ENCODE data around the gene EFCAB3. TPM values are rescaled to one million over a fixed set of nuclear protein-coding genes. Genes with fewer than 3 reads are reported as not detected.
A peak's percentile ranks its signal among the peaks of the same experiment; 100 is the strongest.
"Not testable (repeated sequence)": the region's sequence is repeated elsewhere in the genome, so short reads cannot be mapped to it uniquely, and the experiment has no call there.

The EFCAB3 gene
- polyA plus RNA-seq, 2 of the 4 experiments (the other 2 are of a cell fraction): not detected

DNA sequence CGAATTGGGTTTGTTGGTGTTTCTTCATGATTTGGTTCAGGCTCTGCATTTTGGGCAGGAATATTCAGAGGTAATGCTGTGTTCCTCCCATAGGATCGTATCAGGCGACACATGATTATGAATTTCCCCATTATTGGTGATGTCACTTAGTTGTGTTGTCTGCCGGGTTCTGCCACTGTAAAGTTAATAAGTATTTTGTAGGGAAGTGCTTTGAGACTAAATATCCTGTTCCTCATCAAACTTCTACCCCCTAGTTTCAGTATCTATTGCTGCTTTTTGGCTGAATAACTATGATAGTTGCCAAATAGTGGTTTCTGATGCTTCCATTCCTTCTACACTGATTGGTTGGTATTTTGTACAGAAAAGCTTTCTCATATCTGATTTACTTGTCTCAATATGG, 71.8 kb downstream of the EFCAB3 start:
- DNase-seq (ENCODE audit: low read depth in 1 of 2, low spot score in 1 of 2); H3K4me1 ChIP-seq; H3K4me2 ChIP-seq; POLR2A ChIA-PET; ATAC-seq; H3K27ac ChIP-seq; FAIRE-seq; H3K4me3 ChIP-seq; H3K9me3 ChIP-seq; CTCF ChIA-PET: not testable (repeated sequence)
- WGBS (ENCODE audit: missing lambda C conversion rate): 78% methylated on average over 4 of the region's 4 CpGs

GRCh38 chr17:62453041-62453440, 72.7 kb downstream of the EFCAB3 start:
- WGBS (ENCODE audit: missing lambda C conversion rate): 62% methylated on average over 5 of the region's 5 CpGs

GRCh38 chr17:62453656-62454055, 73.3 kb downstream of the EFCAB3 start:
- 74% methylated on average over 4 of the region's 4 CpGs for WGBS (ENCODE audit: missing lambda C conversion rate)
- POLR2A ChIA-PET; DNase-seq (ENCODE audit: low read depth in 1 of 2, low spot score in 1 of 2); H3K4me3 ChIP-seq; CTCF ChIA-PET; H3K4me1 ChIP-seq; FAIRE-seq; H3K27ac ChIP-seq; H3K4me2 ChIP-seq; H3K9me3 ChIP-seq: not testable (repeated sequence)
- ATAC-seq: peak in 1 of 2 experiments; percentile 26; a peak in 1 of 6 replicates

More at GRCh38 chr17:62453041-62453440, 72.7 kb downstream of the EFCAB3 start:
- H3K27ac ChIP-seq; H3K4me3 ChIP-seq; H3K9me3 ChIP-seq; ATAC-seq; DNase-seq (ENCODE audit: low read depth in 1 of 2, low spot score in 1 of 2); POLR2A ChIA-PET; H3K4me1 ChIP-seq; CTCF ChIA-PET; FAIRE-seq; H3K4me2 ChIP-seq: not testable (repeated sequence)

DNA sequence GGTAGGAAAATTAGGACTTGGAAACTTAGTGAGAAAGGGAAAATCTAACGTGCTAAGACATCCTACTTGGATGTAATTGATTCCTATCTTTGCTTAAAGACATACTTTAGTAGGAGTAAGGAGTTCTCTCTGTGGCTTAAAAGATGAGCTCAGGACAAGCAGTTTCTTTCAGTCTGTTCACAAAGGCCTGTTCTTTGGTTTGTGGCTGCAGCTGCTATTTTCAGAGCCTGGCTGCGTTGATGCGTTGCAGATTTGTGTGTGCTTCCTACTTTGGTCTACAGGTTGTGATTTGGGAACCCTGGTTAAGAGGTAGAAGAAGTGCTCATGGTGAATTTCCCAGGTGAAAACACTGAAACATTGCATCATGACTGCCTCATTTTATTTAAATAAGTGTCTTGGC, 73.8 kb downstream of the EFCAB3 start:
- CTCF ChIA-PET, FAIRE-seq: not testable (repeated sequence)

DNA sequence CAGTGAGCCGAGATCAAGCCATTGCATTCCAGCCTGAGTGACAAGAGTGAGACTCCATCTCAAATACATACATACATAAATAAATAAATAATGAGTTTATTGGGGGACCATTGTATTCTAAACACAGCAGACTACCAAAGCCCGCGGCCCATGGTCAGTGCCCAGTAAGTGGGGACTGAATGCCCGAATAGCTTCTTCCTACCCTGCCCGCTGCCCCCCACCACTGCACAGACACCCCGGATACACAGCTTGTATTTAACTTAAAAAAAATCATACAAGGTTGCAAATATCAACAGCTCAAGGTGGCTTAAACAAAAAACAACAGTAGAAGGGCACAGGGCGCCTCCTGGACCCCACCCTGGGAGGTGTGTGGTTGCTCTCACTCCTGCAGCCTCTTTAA, 75.7 kb downstream of the EFCAB3 start:
- no peak for FAIRE-seq

More for the DNA sequence above, 73.8 kb downstream of the EFCAB3 start:
- ATAC-seq; H3K4me1 ChIP-seq; POLR2A ChIA-PET; DNase-seq (ENCODE audit: low read depth in 1 of 2, low spot score in 1 of 2); H3K9me3 ChIP-seq; H3K4me2 ChIP-seq; H3K27ac ChIP-seq; H3K4me3 ChIP-seq: not testable (repeated sequence)
- WGBS (ENCODE audit: missing lambda C conversion rate): 73% methylated on average over 3 of the region's 3 CpGs

DNA sequence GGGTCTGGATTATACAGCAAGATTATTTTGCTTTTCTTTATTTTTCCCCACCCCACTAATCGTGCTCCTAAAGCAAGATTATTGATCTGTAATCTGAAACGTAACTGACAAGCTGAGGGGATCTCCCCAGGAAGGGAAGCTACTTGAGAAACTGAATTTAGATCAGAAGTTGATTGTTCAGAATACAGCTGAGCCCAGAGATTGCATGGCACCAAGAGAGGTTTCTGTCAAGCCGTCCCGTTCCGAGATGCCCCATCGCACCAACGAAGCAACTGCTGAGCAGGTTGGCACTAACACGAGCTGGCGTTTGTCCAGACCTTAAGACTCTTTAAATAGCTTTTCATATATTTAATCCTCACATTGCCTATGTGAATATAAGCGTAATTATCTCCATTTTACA, 78.1 kb downstream of the EFCAB3 start:
- not testable (repeated sequence) for H3K4me3 ChIP-seq; H3K9me3 ChIP-seq; H3K4me1 ChIP-seq; H3K27ac ChIP-seq; H3K4me2 ChIP-seq; ATAC-seq; DNase-seq (ENCODE audit: low read depth in 1 of 2, low spot score in 1 of 2); FAIRE-seq
- WGBS (ENCODE audit: missing lambda C conversion rate): 75% methylated on average over 10 of the region's 10 CpGs
- ChIA-PET CTCF (interaction anchor here (1.2 kb wide), 1 partner anchor 36 kb away, joined by 3 read pairs; no protein-coding TSS in a partner anchor), POLR2A (interaction anchor here (0.6 kb wide), 1 partner anchor 11 kb away, joined by 3 read pairs; no protein-coding TSS in a partner anchor)

More for the DNA sequence above, 75.7 kb downstream of the EFCAB3 start:
- Histone ChIP-seq H3K27ac (no peak overlapping the region), H3K4me2 (no peak overlapping the region), H3K9me3 (no peaks in the 10 kb centered on the region), H3K4me1 (no peaks in the 10 kb centered on the region), H3K4me3 (no peak overlapping the region)
- no peak for TF ChIP-seq EHMT2 (IDR thresholded peaks at IDR 0.05; ENCODE audit: low read depth)
- no peak for TF ChIP-seq EP300 (IDR thresholded peaks at IDR 0.05)
- no peak for TF ChIP-seq BHLHE40 (IDR thresholded peaks at IDR 0.05; ENCODE audit: low read depth, low read length)
- TF ChIP-seq JUNB (IDR thresholded peaks at IDR 0.05): no peak
- TF ChIP-seq HDAC2 (IDR thresholded peaks at IDR 0.05): no peak
- TF ChIP-seq CTCF (IDR thresholded peaks at IDR 0.05): no peak
- TF ChIP-seq POLR2AphosphoS2 (conservative IDR thresholded peaks at IDR 0.05; ENCODE audit: low read length): no peak
- TF ChIP-seq, protein P1, sequence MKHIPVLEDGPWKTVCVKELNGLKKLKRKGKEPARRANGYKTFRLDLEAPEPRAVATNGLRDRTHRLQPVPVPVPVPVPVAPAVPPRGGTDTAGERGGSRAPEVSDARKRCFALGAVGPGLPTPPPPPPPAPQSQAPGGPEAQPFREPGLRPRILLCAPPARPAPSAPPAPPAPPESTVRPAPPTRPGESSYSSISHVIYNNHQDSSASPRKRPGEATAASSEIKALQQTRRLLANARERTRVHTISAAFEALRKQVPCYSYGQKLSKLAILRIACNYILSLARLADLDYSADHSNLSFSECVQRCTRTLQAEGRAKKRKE (CRISPR knock-in tag; IDR thresholded peaks at IDR 0.05; ENCODE audit: low read depth): no peak
- no peak for TF ChIP-seq SMC3 (IDR thresholded peaks at IDR 0.05)
- no peak for TF ChIP-seq NR3C1 (IDR thresholded peaks at IDR 0.05)
- TF ChIP-seq FOSB (CRISPR knock-in tag; IDR thresholded peaks at IDR 0.05): no peak
- no peak for TF ChIP-seq ZFP36 (IDR thresholded peaks at IDR 0.05; ENCODE audit: borderline replicate concordance, partially characterized antibody)
- no peak for TF ChIP-seq RCOR1 (IDR thresholded peaks at IDR 0.05; ENCODE audit: low read depth, low read length)
- no peak for TF ChIP-seq PHF8 (IDR thresholded peaks at IDR 0.05; ENCODE audit: borderline replicate concordance, low read depth)
- no peak for TF ChIP-seq HOXB13 (CRISPR knock-in tag; IDR thresholded peaks at IDR 0.05; ENCODE audit: low read depth)
- TF ChIP-seq GATA3 (IDR thresholded peaks at IDR 0.05; ENCODE audit: borderline replicate concordance): no peak
- TF ChIP-seq MAZ (IDR thresholded peaks at IDR 0.05; ENCODE audit: borderline replicate concordance, low read depth, low read length): no peak
- no peak for TF ChIP-seq EHF (CRISPR knock-in tag; IDR thresholded peaks at IDR 0.05)
- WGBS (ENCODE audit: missing lambda C conversion rate): 72% methylated on average over 7 of the region's 7 CpGs
- POLR2A ChIA-PET: no interaction called here
- ATAC-seq (no peak), DNase-seq (ENCODE audit: low read depth in 1 of 2, low spot score in 1 of 2) (no peak)
- CTCF ChIA-PET: interaction anchor here (1.1 kb wide), 1 partner anchor 33 kb away, joined by 4 read pairs; the partner anchor contains the start of gene METTL2A

GRCh38 chr17:62464422-62464821, 84.1 kb downstream of the EFCAB3 start:
- H3K9me3 ChIP-seq; H3K4me1 ChIP-seq; FAIRE-seq; H3K4me2 ChIP-seq; CTCF ChIA-PET; DNase-seq (ENCODE audit: low read depth in 1 of 2, low spot score in 1 of 2); H3K4me3 ChIP-seq; POLR2A ChIA-PET; H3K27ac ChIP-seq: not testable (repeated sequence)
- peak in 1 of 2 experiments; percentile 16; a peak in 2 of 6 replicates for ATAC-seq
- WGBS (ENCODE audit: missing lambda C conversion rate): 63% methylated on average over 3 of the region's 3 CpGs

Measured in A549 (cell line).